Mesendoderm (in vitro differentiated cells): ENCODE measurements around the gene CCBE1.

Experiments
- DNase-seq: peaks from one replicate; pipeline ENCODE4 v3.0.0; 2013
- H2AK5ac ChIP-seq: 2 replicates; pipeline ENCODE4 v1.6.1; 2013; ENCODE audit warnings: low read length, inconsistent platforms
- H2BK120ac ChIP-seq: 2 replicates; pipeline ENCODE4 v1.6.1; 2013; ENCODE audit warnings: low read depth, mild to moderate bottlenecking, low read length, moderate library complexity, mixed read lengths
- H2BK15ac ChIP-seq: replicated peaks from 2 replicates; pipeline ENCODE4 v1.6.1; 2013; ENCODE audit warnings: low read depth, mild to moderate bottlenecking, moderate library complexity
- H2BK5ac ChIP-seq: 2 replicates; pipeline ENCODE4 v1.6.1; 2013; ENCODE audit warnings: low read length, inconsistent platforms
- H3K18ac ChIP-seq: 2 replicates; pipeline ENCODE4 v1.6.1; 2013; ENCODE audit warnings: mild to moderate bottlenecking, low read length, mixed read lengths
- H3K23ac ChIP-seq: one replicate; pipeline ENCODE4 v1.6.1; 2013; ENCODE audit warnings: low read length
- H3K27ac ChIP-seq: 2 replicates; pipeline ENCODE4 v1.5.1; 2013; ENCODE audit warnings: low read depth, mild to moderate bottlenecking, inconsistent platforms, low read length, moderate library complexity
- H3K27me3 ChIP-seq: 2 replicates; pipeline ENCODE4 v1.6.1; 2013; ENCODE audit warnings: low read length, control low read depth, mild to moderate bottlenecking, inconsistent platforms; ENCODE audit not compliant: insufficient read depth, poor library complexity
- H3K36me3 ChIP-seq: 2 replicates; pipeline ENCODE4 v1.6.1; 2013; ENCODE audit warnings: low read length, inconsistent platforms; ENCODE audit not compliant: control insufficient read depth, insufficient read depth
- H3K4ac ChIP-seq: one replicate; pipeline ENCODE4 v1.6.1; 2013; ENCODE audit warnings: low read depth, mild to moderate bottlenecking, low read length, moderate library complexity
- H3K4me1 ChIP-seq: 2 replicates; pipeline ENCODE4 v1.6.1; 2013; ENCODE audit warnings: low read depth, low read length, inconsistent platforms; ENCODE audit not compliant: control insufficient read depth
- H3K4me2 ChIP-seq: 2 replicates; pipeline ENCODE4 v1.6.1; 2013; ENCODE audit warnings: low read length
- H3K4me3 ChIP-seq: 2 replicates; pipeline ENCODE4 v1.5.1; 2013; ENCODE audit warnings: mild to moderate bottlenecking, low read length
- H3K56ac ChIP-seq: one replicate; pipeline ENCODE4 v1.6.1; 2013; ENCODE audit warnings: low read length
- H3K79me1 ChIP-seq: 2 replicates; pipeline ENCODE4 v1.6.1; 2013; ENCODE audit warnings: low read length, inconsistent platforms
- H3K79me2 ChIP-seq: 2 replicates; pipeline ENCODE4 v1.6.1; 2013; ENCODE audit warnings: mild to moderate bottlenecking, low read length; ENCODE audit not compliant: control insufficient read depth, insufficient read depth
- H3K9ac ChIP-seq: 2 replicates; pipeline ENCODE4 v1.6.1; 2013; ENCODE audit warnings: low read length, inconsistent platforms
- H4K5ac ChIP-seq: one replicate; pipeline ENCODE4 v1.6.1; 2013; ENCODE audit warnings: low read length
- H4K8ac ChIP-seq: one replicate; pipeline ENCODE4 v1.6.1; 2013; ENCODE audit warnings: low read depth, mild to moderate bottlenecking, control low read depth, low read length, moderate library complexity
- WGBS: extraction: QIAGEN DNeasy Blood & Tissue Kit; methylation state at CpG from one replicate; pipeline ENCODE4 v1.1.7; 2013; ENCODE audit warnings: low lambda C conversion rate, missing lambda C conversion rate; ENCODE audit not compliant: insufficient coverage; ENCODE audit errors: extremely low coverage; 5-methylcytosine and 5-hydroxymethylcytosine counted together

Gene CCBE1

GRCh38 chr18:59536166-59536565 is 161.1 kb downstream of the CCBE1 start:
- no peak overlapping the region for H2BK120ac ChIP-seq
- H3K27ac ChIP-seq: no peak overlapping the region
- no peak overlapping the region for H3K4me2 ChIP-seq
- H2BK5ac ChIP-seq: no peak overlapping the region
- no peak overlapping the region for H3K23ac ChIP-seq
- H2BK15ac ChIP-seq: no peak overlapping the region
- no peak overlapping the region for H3K4ac ChIP-seq
- H3K4me1 ChIP-seq: no peaks in the 10 kb centered on the region
- no peaks in the 10 kb centered on the region for H3K79me1 ChIP-seq
- H3K18ac ChIP-seq: no peak overlapping the region
- no peak overlapping the region for H3K9ac ChIP-seq
- H3K4me3 ChIP-seq: no peak overlapping the region
- no CpG with 5 or more reads among the region's 8 CpGs for WGBS
- no peak overlapping the region for H4K5ac ChIP-seq
- no peak overlapping the region for H4K8ac ChIP-seq
- H3K79me2 ChIP-seq: no peaks in the 10 kb centered on the region
- DNase-seq: no peak
- H2AK5ac ChIP-seq: no peak overlapping the region
- no peaks in the 10 kb centered on the region for H3K36me3 ChIP-seq
- no peaks in the 10 kb centered on the region for H3K27me3 ChIP-seq
- no peak overlapping the region for H3K56ac ChIP-seq

GRCh38 chr18:59535055-59535454 is 162.2 kb downstream of the CCBE1 start:
- Histone ChIP-seq H3K27ac (no peak overlapping the region), H2AK5ac (no peak overlapping the region), H3K4me1 (no peaks in the 10 kb centered on the region), H3K4me2 (no peak overlapping the region), H2BK5ac (no peak overlapping the region), H3K9ac (no peak overlapping the region), H3K79me2 (no peaks in the 10 kb centered on the region), H3K27me3 (no peaks in the 10 kb centered on the region), H2BK120ac (no peak overlapping the region), H3K18ac (no peak overlapping the region), H3K56ac (no peak overlapping the region), H3K4me3 (no peak overlapping the region), H3K79me1 (no peaks in the 10 kb centered on the region), H3K4ac (no peak overlapping the region), H4K8ac (no peak overlapping the region), H3K23ac (no peak overlapping the region), H3K36me3 (no peaks in the 10 kb centered on the region), H4K5ac (no peak overlapping the region), H2BK15ac (no peak overlapping the region)
- no CpG with 5 or more reads among the region's 6 CpGs for WGBS
- DNase-seq: no peak

GRCh38 chr18:59528866-59529265 is 168.4 kb downstream of the CCBE1 start:
- WGBS: no CpG with 5 or more reads among the region's 8 CpGs
- Histone ChIP-seq H2BK5ac (no peak overlapping the region), H3K79me2 (no peaks in the 10 kb centered on the region), H3K27ac (no peak overlapping the region), H3K4ac (no peak overlapping the region), H3K9ac (no peak overlapping the region), H3K23ac (no peak overlapping the region), H3K79me1 (no peaks in the 10 kb centered on the region), H3K4me1 (no peaks in the 10 kb centered on the region), H2BK120ac (no peak overlapping the region), H3K36me3 (no peaks in the 10 kb centered on the region), H3K27me3 (no peaks in the 10 kb centered on the region), H3K4me2 (no peak overlapping the region), H4K8ac (no peak overlapping the region), H3K18ac (no peak overlapping the region), H3K56ac (no peak overlapping the region), H2BK15ac (no peak overlapping the region), H3K4me3 (no peak overlapping the region), H4K5ac (no peak overlapping the region), H2AK5ac (no peak overlapping the region)
- peak; percentile 8 for DNase-seq

- Histone ChIP-seq H3K4me3 (no peak overlapping the region), H2BK5ac (no peak overlapping the region), H3K18ac (no peak overlapping the region), H2BK15ac (no peak overlapping the region), H2BK120ac (no peak overlapping the region), H3K79me1 (no peaks in the 10 kb centered on the region), H2AK5ac (no peak overlapping the region), H3K4ac (no peak overlapping the region), H3K9ac (no peak overlapping the region), H4K5ac (no peak overlapping the region), H3K27me3 (no peaks in the 10 kb centered on the region), H3K4me1 (peaks cover 2% of the 10 kb centered on the region), H3K27ac (no peak overlapping the region), H3K79me2 (no peaks in the 10 kb centered on the region), H4K8ac (no peak overlapping the region), H3K4me2 (no peak overlapping the region), H3K36me3 (no peaks in the 10 kb centered on the region), H3K56ac (no peak overlapping the region), H3K23ac (no peak overlapping the region)
- DNase-seq: no peak
- WGBS: no CpG with 5 or more reads among the region's 4 CpGs
Observed at GRCh38 chr18:59520562-59521355, 176.5 kb downstream of the CCBE1 start.

GRCh38 chr18:59518705-59519104 is 178.5 kb downstream of the CCBE1 start:
- Histone ChIP-seq H3K4me2 (no peak overlapping the region), H4K8ac (no peak overlapping the region), H2AK5ac (no peak overlapping the region), H3K4me1 (peaks cover 2% of the 10 kb centered on the region), H2BK5ac (no peak overlapping the region), H3K4me3 (no peak overlapping the region), H3K79me1 (no peaks in the 10 kb centered on the region), H4K5ac (no peak overlapping the region), H3K9ac (no peak overlapping the region), H3K18ac (no peak overlapping the region), H3K79me2 (no peaks in the 10 kb centered on the region), H3K4ac (no peak overlapping the region), H3K27me3 (no peaks in the 10 kb centered on the region), H3K27ac (no peak overlapping the region), H2BK15ac (no peak overlapping the region), H2BK120ac (no peak overlapping the region), H3K56ac (no peak overlapping the region), H3K23ac (no peak overlapping the region), H3K36me3 (no peaks in the 10 kb centered on the region)
- DNase-seq: no peak
- WGBS: no CpG with 5 or more reads among the region's 2 CpGs
